ENCODE measurements around the gene PAPPA2.

The PAPPA2 gene

GRCh38 chr1:176469450-176470010 lies 6.6 kb downstream of the PAPPA2 start:
- H3K4me3 ChIP-seq (ENCODE audit: low read depth, low read length), result no peak overlapping the region
- no peak for TF ChIP-seq CTCF (IDR thresholded peaks at IDR 0.05; ENCODE audit: low read depth, low read length)

DNA sequence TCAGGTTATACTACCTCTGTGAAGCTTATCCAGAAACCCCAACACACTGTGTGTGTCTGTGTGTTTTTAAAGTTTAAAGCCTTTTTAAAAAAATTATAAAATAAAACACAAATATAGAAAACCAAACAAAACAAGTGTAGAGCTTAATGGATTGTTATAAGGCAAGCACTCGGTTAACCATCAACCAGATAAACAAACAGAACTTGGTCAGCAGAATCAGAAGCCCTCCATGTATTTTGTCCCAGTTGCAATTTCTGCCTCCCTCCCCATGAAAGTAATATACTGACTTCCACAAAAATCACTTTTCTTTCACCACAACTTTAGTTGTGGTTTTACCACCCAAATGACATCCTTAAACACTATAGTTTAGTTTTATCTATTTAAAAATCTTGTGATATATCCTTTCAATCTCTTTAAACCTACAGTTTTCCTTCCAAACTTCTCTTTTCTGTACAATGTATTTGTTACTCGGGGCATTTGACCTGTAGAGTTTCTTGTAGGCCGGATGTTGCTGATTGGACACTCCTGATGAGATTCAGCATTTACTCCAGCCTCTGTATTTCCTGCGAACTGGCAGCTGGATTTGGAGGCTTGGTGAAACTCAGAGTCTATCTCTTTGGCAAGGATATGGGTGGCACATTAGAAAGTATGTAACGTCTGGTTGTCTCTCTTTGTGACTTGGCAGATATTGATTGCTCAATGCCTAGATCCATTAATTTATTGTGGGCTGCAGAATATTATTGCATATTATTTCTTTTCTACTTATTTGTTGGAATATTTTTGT lies 8.6 kb downstream of the PAPPA2 start:
- no peak overlapping the region for H3K4me3 ChIP-seq (ENCODE audit: low read depth, low read length)
- no peak for TF ChIP-seq CTCF (IDR thresholded peaks at IDR 0.05; ENCODE audit: low read depth, low read length)

DNA sequence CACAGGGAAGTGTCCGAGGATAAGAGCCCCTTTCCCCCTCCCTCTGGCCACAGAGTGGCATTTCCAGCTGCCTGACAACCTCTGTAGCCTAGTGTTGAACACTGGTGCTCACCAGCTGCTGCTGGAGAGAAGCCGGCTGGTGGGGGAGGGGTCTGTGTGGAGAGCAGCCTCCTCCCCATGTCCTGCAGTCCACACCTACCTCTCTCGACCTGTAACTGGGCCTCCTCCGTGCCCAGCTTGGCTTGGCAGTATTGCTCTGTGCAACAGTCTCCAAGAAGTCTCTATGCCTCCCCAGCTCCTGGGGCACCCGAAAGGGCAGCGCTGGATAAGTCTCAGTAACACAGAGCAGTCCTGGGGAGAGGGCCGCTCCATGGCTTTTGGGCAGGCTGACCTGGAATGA lies 17.0 kb downstream of the PAPPA2 start:
- no peak for TF ChIP-seq CTCF (IDR thresholded peaks at IDR 0.05; ENCODE audit: low read depth, low read length)
- no peak overlapping the region for H3K4me3 ChIP-seq (ENCODE audit: low read depth, low read length)

DNA sequence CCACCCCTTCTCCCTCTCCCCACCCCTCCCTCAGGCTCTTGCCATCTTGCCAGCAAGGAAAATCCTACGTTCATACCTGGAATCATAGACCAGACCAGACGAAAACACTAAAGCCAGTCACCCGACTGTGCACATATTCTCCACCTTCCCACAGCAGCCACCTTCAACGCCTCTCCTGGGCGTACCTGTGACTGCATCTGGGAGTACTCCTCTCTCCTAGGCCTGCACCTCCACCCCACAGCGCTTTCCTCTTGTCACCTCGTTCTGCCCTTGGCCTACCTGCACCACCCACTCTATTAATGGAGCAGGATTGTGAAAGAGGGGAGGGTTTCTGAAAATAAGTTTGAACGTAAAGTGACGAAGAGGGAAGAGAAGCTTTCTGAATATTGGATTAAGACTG lies 17.8 kb downstream of the PAPPA2 start:
- no peak overlapping the region for H3K4me3 ChIP-seq (ENCODE audit: low read depth, low read length)
- TF ChIP-seq CTCF (IDR thresholded peaks at IDR 0.05; ENCODE audit: low read depth, low read length), result no peak

- TF ChIP-seq CTCF (IDR thresholded peaks at IDR 0.05; ENCODE audit: low read depth, low read length), result no peak
- H3K4me3 ChIP-seq (ENCODE audit: low read depth, low read length), result no peak overlapping the region
Observed at GRCh38 chr1:176485083-176485482, 22.1 kb downstream of the PAPPA2 start.

- no peak for TF ChIP-seq CTCF (IDR thresholded peaks at IDR 0.05; ENCODE audit: low read depth, low read length)
Observed at GRCh38 chr1:176494436-176494835, 31.5 kb downstream of the PAPPA2 start.

GRCh38 chr1:176499671-176500070 lies 36.7 kb downstream of the PAPPA2 start:
- no peak for TF ChIP-seq CTCF (IDR thresholded peaks at IDR 0.05; ENCODE audit: low read depth, low read length)

More at GRCh38 chr1:176494436-176494835, 31.5 kb downstream of the PAPPA2 start:
- H3K4me3 ChIP-seq (ENCODE audit: low read depth, low read length), result no peak overlapping the region

More at GRCh38 chr1:176499671-176500070, 36.7 kb downstream of the PAPPA2 start:
- H3K4me3 ChIP-seq (ENCODE audit: low read depth, low read length), result no peak overlapping the region
